ENCODE measurements around the gene MZT2A.
"Not testable (repeated sequence)": the region's sequence is repeated elsewhere in the genome, so short reads cannot be mapped to it uniquely, and the experiment has no call there.

The MZT2A gene

GRCh38 chr2:131520526-131520925 lies 28.3 kb upstream of the MZT2A start:
- DNase-seq (ENCODE audit: low read depth in 2 of 2), result no peak

DNA sequence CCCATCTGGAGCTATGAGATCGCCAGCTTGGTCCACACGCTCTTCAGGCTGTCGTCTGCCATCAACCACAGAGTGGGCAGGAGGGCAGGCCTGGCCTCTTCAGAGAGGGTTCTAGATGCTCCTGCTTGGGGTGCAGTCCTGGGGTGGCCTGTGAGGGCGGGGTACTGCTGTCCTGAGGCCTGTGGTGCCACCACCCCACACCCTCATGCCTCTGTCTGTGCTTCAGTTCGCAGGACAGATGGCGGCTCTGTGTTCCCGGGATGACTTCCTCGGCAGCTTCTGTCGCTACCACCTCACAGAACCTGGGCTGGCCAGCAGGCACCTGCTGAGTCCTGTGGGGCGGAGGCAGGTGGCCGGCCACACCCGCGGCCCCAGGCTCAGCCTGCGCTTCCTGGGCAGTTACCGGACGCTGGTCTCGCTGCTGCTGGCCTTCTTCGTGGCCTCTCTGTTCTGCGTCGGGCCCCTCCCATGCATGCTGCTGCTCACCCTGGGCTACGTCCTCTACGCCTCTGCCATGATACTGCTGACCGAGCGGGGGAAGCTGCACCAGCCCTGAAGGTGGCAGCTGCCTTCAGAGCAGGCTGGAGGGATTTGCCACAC lies 27.8 kb upstream of the MZT2A start:
- DNase-seq (ENCODE audit: low read depth in 2 of 2), result not testable (repeated sequence)

DNA sequence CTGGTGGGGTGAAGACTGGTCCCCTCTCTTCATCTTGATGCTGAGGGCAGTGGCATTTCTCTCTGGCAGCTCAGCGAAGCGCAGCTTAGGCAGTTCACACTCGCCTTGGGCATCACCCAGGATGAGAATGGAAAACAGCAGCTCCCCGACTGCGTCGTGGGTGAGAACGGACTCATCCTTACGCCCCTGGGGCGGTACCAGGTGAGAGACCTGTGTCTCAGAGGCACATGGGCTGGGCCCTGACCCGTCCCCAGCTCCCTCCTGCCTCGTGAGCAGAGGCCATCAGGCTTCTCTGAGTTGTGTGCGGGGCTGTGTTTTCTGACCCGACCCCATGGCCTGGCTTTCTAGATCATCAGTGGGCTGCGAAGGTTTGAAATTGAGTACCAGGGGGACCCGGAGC lies 27.3 kb upstream of the MZT2A start:
- no peak for DNase-seq (ENCODE audit: low read depth in 2 of 2)

- not testable (repeated sequence) for DNase-seq (ENCODE audit: low read depth in 2 of 2)
These were observed 26.3 kb upstream of the MZT2A start for GRCh38 chr2:131518531-131518930.

DNA sequence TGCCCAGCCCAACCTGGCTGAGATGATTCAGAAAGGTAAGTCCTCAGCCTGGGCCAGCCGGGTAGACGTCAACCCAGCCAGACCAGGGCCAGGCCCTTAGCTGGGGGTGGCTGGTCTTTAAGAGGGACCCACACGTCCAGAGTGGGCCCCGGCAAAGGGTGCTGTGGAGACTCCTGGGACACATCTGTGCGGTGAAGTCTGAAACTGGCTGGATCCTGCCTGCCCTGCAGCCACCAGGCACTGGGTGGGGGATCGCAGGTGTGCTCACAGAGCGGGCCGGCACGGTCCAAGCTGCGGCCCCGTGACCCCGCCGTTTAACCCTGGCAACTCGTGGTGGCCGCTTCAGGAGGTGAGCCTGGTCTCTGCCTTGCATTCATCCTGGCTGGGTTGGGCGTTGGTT lies 25.7 kb upstream of the MZT2A start:
- DNase-seq (ENCODE audit: low read depth in 2 of 2), result not testable (repeated sequence)

- DNase-seq (ENCODE audit: low read depth in 2 of 2), result no peak
These were observed 25.1 kb upstream of the MZT2A start for GRCh38 chr2:131517106-131517831.

DNA sequence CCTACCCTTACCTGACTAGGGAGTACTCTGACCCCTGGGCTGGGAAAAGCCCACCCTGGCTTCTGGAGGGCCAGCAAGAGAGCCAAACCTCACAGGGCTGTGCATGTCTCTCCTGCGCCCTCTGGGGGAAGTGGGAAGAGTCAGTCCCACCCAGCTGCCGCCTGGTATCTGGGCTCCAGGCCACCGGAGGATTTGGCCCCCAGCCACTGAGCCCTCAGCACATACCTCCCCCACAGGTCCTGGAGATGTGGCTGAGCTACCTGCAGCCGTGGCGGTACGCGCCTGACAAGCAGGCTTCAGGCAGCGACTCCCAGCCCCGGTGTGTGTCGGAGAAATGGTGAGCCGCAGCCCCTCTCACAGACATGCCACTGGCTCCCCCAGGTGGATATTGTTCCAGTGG lies 24.4 kb upstream of the MZT2A start:
- not testable (repeated sequence) for DNase-seq (ENCODE audit: low read depth in 2 of 2)

DNA sequence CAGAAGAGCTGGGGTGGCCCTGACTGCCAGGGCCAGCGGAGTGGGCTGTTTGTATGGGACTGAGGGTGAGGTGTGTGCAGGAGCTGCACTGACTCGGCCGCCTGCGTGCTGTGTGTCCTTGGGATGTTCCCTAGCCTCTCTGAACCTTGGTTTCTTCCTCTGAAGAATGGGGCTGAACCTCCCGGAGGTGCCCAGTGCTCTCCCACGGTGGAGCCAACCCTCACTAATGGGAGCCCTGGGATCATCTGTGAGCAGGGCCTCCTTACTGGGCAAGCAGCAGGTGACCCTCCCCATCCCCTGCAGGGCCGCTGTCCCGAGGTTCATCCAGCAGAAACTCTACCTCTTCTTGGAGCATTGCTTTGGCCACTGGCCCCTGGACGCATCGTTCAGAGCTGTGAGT lies 23.8 kb upstream of the MZT2A start:
- DNase-seq (ENCODE audit: low read depth in 2 of 2), result no peak

GRCh38 chr2:131515235-131515634 lies 23.0 kb upstream of the MZT2A start:
- not testable (repeated sequence) for DNase-seq (ENCODE audit: low read depth in 2 of 2)

DNA sequence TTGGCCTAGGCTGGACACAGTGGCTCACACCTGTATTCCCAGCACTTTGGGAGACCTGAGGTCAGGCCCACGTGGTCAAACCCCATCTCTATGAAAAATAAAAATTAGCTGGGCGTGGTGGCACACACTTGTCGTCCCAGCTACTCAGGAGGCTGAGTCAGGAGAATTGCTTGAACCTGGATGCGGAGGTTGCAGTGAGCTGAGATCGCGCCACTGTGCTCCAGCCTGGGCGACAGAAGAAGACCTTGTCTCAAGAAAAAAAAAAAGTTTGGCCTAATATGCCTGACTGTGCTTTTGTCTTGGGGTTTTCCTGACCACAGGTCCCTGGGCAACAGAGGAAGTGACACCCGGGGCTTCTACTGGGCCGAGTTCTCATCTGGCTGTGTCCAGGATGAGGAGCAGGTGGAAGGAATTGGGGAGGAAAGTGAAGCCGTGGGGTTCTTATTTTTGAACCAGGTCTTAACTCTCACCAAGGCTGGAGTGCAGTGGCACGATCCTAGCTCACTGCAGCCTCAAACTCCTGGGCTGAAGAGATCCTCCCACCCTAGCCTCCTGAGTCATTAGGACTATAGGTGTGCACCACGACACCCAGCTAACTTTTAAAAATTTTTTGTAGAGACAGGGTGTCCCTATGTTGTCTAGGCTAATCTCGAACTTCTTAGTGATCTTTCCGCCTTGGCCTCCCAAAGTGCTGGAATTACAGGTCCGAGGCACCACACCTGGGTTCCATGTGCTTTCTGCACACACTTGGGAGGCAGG lies 22.4 kb upstream of the MZT2A start:
- not testable (repeated sequence) for DNase-seq (ENCODE audit: low read depth in 2 of 2)

GRCh38 chr2:131511969-131512870 lies 20.0 kb upstream of the MZT2A start:
- not testable (repeated sequence) for DNase-seq (ENCODE audit: low read depth in 2 of 2)

- DNase-seq (ENCODE audit: low read depth in 2 of 2), result not testable (repeated sequence)
These were observed 19.2 kb upstream of the MZT2A start for GRCh38 chr2:131511291-131511968.

- DNase-seq (ENCODE audit: low read depth in 2 of 2), result no peak
These were observed 17.4 kb upstream of the MZT2A start for GRCh38 chr2:131509615-131510014.

DNA sequence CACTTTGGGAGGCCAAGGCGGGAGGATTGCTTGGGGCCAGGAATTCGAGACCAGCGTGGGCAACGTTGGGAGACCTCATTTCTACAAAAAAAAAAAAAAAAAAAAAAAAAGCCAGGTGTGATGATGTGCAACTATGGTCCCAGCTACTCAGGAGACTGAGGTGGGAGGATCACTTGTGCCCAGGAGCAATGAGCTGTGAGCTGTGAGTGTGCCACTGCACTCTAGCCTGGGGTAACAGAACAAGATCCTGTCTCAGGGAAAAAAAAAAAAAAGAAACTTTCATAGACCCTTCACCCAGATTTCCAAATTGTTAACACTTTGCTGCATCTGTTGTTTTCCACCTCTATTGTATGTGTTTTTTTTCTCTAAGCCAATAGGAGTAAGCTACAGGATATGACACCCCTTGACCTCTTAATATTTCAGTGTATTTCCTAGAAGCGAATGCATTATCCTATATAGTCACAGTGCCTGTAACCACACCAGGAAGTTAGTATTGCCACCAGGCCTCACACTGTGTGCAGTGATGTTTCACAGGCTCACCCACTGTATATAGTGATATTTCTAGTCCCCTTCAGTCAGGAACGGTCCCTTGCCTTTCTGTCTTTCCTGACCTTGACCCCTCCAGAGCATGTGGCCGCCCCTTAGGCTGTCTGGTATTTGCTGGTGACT lies 12.0 kb upstream of the MZT2A start:
- DNase-seq (ENCODE audit: low read depth in 2 of 2), result not testable (repeated sequence)

GRCh38 chr2:131503587-131503986 lies 11.4 kb upstream of the MZT2A start:
- DNase-seq (ENCODE audit: low read depth in 2 of 2), result not testable (repeated sequence)

DNA sequence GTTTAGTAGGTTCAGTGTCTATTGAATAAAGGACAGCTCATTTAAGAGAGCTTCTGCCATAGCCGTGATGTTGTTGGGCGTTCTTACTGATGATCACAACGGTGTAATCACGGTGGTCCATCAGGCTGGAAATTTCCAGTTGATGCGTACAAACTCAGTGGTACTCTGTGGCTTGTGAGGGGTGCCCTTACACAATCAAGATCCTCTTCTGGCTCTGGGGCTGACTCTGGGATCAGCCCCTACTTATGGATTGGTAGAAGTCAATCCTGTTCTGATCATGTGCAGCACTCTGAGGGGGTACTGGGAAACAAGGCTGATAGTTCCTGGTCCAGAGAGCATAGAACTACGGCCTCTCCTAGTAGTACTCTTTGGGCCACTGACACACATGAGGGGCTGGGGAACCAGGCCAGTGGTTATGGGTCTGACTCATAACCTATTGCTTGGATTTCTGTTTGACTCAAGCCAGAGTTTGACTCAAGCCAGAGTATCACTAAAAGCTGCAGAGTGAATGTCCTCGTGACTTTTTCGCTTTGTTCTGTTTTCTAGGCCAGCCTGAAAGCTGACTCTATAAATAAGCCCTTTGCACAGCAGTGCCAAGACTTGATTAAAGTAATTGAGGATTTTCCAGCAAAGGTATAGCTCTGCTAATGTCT lies 6.2 kb upstream of the MZT2A start:
- DNase-seq (ENCODE audit: low read depth in 2 of 2), result not testable (repeated sequence)

- not testable (repeated sequence) for DNase-seq (ENCODE audit: low read depth in 2 of 2)
These were observed 3.3 kb upstream of the MZT2A start for GRCh38 chr2:131495506-131495905.

DNA sequence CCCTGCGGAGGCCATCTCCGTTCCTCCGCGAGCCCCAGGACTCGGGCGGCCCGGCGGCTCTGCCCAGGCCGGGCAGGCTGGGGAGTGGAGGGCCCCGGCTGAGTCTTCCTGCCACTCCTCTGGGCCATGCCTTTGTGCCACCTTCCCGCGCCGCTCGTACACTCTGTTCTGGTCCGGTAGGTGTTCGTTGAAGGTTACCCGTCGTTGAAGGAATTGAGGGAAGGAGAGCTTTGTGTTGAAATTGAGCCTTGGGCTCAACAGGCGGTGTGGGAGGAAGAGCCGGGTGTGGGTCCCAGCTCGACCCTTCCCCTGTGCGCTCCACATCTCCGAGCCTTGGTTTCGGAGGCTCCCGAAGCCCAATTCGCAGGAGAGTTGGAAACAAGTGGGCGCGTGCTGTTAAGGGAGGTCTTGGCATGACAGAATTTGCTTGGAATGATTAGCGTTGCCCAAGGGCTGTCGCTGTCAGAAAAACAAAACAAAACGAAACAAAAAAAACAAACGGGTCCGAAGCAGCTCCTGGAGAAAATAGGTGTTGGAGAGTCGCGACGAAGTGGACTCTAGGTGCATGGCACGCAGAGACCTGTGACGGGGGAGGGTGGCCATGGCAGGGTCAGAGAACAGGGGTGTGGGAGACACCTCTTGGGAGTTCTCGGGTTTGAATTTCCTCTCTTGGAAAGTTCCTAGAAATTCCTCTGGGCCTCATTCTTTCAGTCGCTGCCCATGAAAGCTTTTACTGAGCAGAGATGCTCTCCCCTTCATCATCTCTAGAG lies 1.2 kb upstream of the MZT2A start:
- no peak for DNase-seq (ENCODE audit: low read depth in 2 of 2)
